Measurements from ENCODE around the gene SAYSD1.

DNA sequence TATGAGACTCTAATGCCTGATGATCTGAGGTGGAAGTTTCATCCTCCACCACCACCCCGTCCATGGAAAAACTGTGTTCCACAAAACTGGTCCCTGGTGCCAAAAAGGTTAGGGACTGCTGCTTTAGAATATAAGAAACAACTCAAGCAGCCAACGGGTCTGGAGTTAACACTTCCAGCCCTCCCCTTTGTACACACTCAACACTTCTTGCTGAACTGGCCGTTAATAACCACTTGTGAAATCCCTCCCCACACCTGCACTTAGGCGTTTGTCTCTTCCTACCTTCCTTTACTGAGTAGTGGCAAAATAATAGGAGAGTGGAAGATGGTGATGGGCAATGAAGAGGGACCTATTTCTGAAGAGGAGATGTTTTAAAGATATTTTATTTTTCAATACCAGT is 10.5 kb downstream of the SAYSD1 start:
- TF ChIP-seq, protein P1, sequence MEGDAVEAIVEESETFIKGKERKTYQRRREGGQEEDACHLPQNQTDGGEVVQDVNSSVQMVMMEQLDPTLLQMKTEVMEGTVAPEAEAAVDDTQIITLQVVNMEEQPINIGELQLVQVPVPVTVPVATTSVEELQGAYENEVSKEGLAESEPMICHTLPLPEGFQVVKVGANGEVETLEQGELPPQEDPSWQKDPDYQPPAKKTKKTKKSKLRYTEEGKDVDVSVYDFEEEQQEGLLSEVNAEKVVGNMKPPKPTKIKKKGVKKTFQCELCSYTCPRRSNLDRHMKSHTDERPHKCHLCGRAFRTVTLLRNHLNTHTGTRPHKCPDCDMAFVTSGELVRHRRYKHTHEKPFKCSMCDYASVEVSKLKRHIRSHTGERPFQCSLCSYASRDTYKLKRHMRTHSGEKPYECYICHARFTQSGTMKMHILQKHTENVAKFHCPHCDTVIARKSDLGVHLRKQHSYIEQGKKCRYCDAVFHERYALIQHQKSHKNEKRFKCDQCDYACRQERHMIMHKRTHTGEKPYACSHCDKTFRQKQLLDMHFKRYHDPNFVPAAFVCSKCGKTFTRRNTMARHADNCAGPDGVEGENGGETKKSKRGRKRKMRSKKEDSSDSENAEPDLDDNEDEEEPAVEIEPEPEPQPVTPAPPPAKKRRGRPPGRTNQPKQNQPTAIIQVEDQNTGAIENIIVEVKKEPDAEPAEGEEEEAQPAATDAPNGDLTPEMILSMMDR (IDR thresholded peaks at IDR 0.05; ENCODE audit: borderline replicate concordance, extremely low read depth, low read length, poor library complexity, severe bottlenecking): no peak
- no peak for TF ChIP-seq EZH2 (IDR thresholded peaks at IDR 0.05; ENCODE audit: borderline replicate concordance, low read depth, low read length, severe bottlenecking)

Data from DND-41 (cell line).